Activated CD4-positive, CD25-positive, alpha-beta regulatory T cell treated with anti-CD3 and anti-CD28 coated beads, Interleukin-2, amount 50 U/mL, for 16 hours (primary cell): ENCODE data around the gene GOSR1.
"Not testable (repeated sequence)": the region's sequence is repeated elsewhere in the genome, so short reads cannot be mapped to it uniquely, and the experiment has no call there.

Experiments used
- DNase-seq: peaks from one replicate; pipeline ENCODE4 v3.0.0-alpha.2; 2020; ENCODE audit warnings: low read depth, low spot score

The GOSR1 gene

GRCh38 chr17:30545024-30545423, 67.8 kb downstream of the GOSR1 start:
- DNase-seq = no peak

GRCh38 chr17:30547778-30548573, 70.8 kb downstream of the GOSR1 start:
- no peak for DNase-seq

- not testable (repeated sequence) for DNase-seq
Measured at GRCh38 chr17:30549181-30549580, 72.0 kb downstream of the GOSR1 start.

GRCh38 chr17:30549864-30550511, 72.8 kb downstream of the GOSR1 start:
- no peak for DNase-seq

GRCh38 chr17:30550512-30551273, 73.5 kb downstream of the GOSR1 start:
- DNase-seq = no peak

GRCh38 chr17:30551274-30551995, 74.2 kb downstream of the GOSR1 start:
- not testable (repeated sequence) for DNase-seq

GRCh38 chr17:30551996-30552339, 74.8 kb downstream of the GOSR1 start:
- no peak for DNase-seq

- no peak for DNase-seq
Measured at GRCh38 chr17:30552994-30553566, 75.9 kb downstream of the GOSR1 start.

GRCh38 chr17:30553823-30554440, 76.7 kb downstream of the GOSR1 start:
- not testable (repeated sequence) for DNase-seq

GRCh38 chr17:30554839-30555751, 77.9 kb downstream of the GOSR1 start:
- no peak for DNase-seq

GRCh38 chr17:30555942-30556341, 78.7 kb downstream of the GOSR1 start:
- DNase-seq = no peak

- no peak for DNase-seq
Measured at GRCh38 chr17:30556374-30557332, 79.4 kb downstream of the GOSR1 start.

- DNase-seq = no peak
Measured at GRCh38 chr17:30557916-30558685, 80.9 kb downstream of the GOSR1 start.

- no peak for DNase-seq
Measured at GRCh38 chr17:30558686-30559545, 81.7 kb downstream of the GOSR1 start.

GRCh38 chr17:30559656-30560055, 82.4 kb downstream of the GOSR1 start:
- DNase-seq = no peak

- not testable (repeated sequence) for DNase-seq
Measured at GRCh38 chr17:30560117-30561026, 83.2 kb downstream of the GOSR1 start.
